Measurements from ENCODE around the gene PPARA. TPM values are rescaled to one million over a fixed set of nuclear protein-coding genes. Genes with fewer than 3 reads are reported as not detected.

The PPARA gene
- total RNA-seq, 1 donor from 2014 or later = 9.3 TPM

DNA sequence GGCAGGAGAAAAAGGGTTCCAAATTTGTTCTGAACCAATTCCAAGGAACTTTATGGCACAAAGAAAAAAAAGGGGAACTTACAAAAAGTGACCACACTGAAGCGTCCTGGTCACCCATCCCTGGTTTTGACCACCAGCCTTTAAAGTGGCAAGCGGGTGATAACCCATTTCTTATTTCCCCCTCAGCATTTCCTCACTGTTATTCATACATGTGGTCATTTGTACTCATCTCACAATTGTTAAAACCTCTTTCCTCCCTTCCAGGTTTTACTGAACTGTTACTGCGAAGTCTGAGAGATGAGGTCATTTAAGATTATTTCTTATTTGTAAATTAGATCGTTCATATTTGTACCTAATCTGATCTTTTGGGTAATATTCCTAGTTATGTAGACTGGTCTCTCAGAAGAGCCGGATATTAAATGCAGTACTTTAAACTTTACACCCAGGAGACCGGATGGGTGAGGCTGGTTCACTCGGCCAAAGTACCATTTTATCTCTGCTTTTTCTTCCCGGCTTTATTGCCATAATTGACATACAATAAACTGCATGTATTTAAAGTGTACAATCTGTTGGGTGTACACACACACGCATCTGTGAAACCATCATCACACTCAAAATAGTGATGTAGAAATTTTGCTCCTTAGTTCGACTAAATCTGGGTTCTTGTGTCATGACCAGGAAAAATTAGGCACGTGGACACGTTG lies 52.7 kb downstream of the PPARA start:
- no peaks in the 10 kb centered on the region for H3K27me3 ChIP-seq (ENCODE audit: control insufficient read depth, insufficient read depth, low read length)
- TF ChIP-seq, protein P1, sequence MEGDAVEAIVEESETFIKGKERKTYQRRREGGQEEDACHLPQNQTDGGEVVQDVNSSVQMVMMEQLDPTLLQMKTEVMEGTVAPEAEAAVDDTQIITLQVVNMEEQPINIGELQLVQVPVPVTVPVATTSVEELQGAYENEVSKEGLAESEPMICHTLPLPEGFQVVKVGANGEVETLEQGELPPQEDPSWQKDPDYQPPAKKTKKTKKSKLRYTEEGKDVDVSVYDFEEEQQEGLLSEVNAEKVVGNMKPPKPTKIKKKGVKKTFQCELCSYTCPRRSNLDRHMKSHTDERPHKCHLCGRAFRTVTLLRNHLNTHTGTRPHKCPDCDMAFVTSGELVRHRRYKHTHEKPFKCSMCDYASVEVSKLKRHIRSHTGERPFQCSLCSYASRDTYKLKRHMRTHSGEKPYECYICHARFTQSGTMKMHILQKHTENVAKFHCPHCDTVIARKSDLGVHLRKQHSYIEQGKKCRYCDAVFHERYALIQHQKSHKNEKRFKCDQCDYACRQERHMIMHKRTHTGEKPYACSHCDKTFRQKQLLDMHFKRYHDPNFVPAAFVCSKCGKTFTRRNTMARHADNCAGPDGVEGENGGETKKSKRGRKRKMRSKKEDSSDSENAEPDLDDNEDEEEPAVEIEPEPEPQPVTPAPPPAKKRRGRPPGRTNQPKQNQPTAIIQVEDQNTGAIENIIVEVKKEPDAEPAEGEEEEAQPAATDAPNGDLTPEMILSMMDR (IDR thresholded peaks at IDR 0.05; ENCODE audit: insufficient read depth, low read length, poor library complexity, severe bottlenecking) = no peak
- H3K4me3 ChIP-seq (ENCODE audit: low read depth, low read length) = no peak overlapping the region
- DNase-seq (ENCODE audit: low read depth) = no peak
- no peaks in the 10 kb centered on the region for H3K36me3 ChIP-seq (ENCODE audit: control insufficient read depth, insufficient read depth, low read length)

DNA sequence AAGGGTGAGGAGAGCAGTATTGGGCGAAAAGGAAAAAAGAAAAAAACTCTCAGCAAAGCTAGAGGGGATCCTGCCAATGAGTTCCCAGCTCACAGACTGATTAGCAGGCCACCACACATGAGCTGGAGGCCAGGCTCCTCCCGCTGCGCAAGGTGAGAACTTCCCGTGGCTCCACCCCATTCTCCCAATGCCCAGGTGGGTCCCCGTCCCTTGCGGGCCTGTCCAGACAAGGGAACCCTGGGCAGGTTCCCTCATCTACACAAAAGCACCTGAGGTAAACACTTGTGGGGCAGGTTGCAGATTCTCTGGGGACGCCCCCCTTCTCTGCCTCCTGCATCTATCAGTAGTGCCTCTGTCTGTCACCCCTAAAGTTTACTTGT lies 53.3 kb downstream of the PPARA start:
- Histone ChIP-seq H3K27me3 (ENCODE audit: control insufficient read depth, insufficient read depth, low read length) (no peaks in the 10 kb centered on the region), H3K4me3 (ENCODE audit: low read depth, low read length) (no peak overlapping the region), H3K36me3 (ENCODE audit: control insufficient read depth, insufficient read depth, low read length) (no peaks in the 10 kb centered on the region)
- TF ChIP-seq, protein P1 (IDR thresholded peaks at IDR 0.05; ENCODE audit: insufficient read depth, low read length, poor library complexity, severe bottlenecking) = no peak
- no peak for DNase-seq (ENCODE audit: low read depth)

DNA sequence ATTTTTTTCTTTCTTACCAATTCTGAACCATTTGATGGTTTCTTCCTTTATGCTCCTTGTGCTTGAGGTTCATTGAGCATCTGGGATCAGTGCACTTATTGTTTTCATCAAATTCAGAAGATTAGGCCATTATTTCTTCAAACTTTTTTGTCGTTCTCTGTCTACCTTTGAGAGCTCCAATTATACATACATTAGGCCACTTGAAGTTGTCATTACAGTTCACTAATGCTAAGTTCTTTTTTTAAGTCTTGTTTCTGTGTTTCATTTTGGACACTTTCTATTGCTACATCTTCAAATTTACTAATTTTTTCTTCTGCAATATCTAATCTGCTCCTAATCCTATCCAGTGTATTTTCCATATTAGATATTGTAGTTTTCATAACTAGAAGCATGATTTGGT lies 58.9 kb downstream of the PPARA start:
- H3K27me3 ChIP-seq (ENCODE audit: control insufficient read depth, insufficient read depth, low read length) = no peaks in the 10 kb centered on the region
- H3K36me3 ChIP-seq (ENCODE audit: control insufficient read depth, insufficient read depth, low read length) = no peaks in the 10 kb centered on the region
- TF ChIP-seq, protein P1 (IDR thresholded peaks at IDR 0.05; ENCODE audit: insufficient read depth, low read length, poor library complexity, severe bottlenecking) = no peak
- no peak overlapping the region for H3K4me3 ChIP-seq (ENCODE audit: low read depth, low read length)
- no peak for DNase-seq (ENCODE audit: low read depth)

DNA sequence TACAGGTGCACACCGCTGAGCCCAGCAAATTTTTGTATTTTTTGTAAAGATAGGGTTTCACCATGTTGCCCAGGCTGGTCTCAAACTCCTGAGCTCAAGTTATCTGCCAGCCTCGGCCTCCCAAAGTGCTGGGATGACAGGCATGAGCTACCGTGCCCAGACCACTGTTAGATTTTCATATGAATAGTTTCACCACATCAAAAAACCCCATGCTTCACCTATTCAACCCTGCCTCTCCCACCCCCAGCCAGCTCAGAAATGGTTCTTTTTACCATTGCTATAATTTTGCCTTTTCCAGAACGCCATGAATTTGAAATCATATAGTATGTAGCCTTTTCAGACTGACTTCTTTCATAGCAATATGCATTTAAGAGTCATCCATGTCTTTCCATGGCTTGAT lies 61.9 kb downstream of the PPARA start:
- DNase-seq (ENCODE audit: low read depth) = no peak
- Histone ChIP-seq H3K27me3 (ENCODE audit: control insufficient read depth, insufficient read depth, low read length) (no peaks in the 10 kb centered on the region), H3K4me3 (ENCODE audit: low read depth, low read length) (no peak overlapping the region), H3K36me3 (ENCODE audit: control insufficient read depth, insufficient read depth, low read length) (no peaks in the 10 kb centered on the region)
- TF ChIP-seq, protein P1 (IDR thresholded peaks at IDR 0.05; ENCODE audit: insufficient read depth, low read length, poor library complexity, severe bottlenecking) = no peak

DNA sequence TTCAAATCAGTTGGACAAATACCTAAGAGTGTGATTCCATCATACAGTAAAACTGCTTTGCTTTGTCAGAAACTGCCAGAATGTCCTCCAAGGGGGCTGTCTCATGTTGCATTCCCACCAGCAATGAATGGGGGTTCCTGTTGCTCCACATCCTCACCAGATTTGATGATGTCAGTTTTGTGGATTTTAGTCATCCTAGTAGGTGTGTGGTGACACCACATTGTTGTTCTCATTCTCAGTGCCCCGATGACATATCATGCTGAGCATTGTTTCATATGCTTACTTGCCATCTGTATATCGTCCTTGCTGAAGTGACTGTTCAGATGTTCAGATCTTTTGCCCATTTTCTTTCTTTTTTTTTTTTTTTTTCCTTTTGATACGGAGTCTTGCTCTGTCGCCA lies 62.7 kb downstream of the PPARA start:
- Histone ChIP-seq H3K27me3 (ENCODE audit: control insufficient read depth, insufficient read depth, low read length) (no peaks in the 10 kb centered on the region), H3K36me3 (ENCODE audit: control insufficient read depth, insufficient read depth, low read length) (no peaks in the 10 kb centered on the region), H3K4me3 (ENCODE audit: low read depth, low read length) (no peak overlapping the region)
- DNase-seq (ENCODE audit: low read depth) = no peak
- TF ChIP-seq, protein P1 (IDR thresholded peaks at IDR 0.05; ENCODE audit: insufficient read depth, low read length, poor library complexity, severe bottlenecking) = no peak

DNA sequence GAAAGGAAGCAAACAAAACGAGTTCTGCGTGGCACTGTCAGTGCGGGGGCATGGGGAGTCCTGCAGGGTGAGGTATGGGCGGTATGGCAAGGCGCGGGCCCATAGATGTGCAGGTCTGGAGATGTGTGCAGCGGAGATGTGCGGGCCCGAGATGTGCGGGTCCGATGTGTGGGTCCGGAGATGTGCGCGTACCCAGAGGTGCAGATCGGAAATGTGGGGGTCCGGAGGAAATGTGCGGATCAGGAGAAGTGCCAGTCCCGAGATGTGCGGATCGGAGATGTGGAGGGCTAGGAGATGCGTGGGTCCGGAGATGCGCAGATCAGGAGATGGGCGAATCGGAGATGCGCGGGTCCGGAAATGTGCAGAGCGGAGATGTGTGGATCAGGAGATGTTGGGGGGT lies 63.8 kb downstream of the PPARA start:
- H3K36me3 ChIP-seq (ENCODE audit: control insufficient read depth, insufficient read depth, low read length) = no peaks in the 10 kb centered on the region
- no peaks in the 10 kb centered on the region for H3K27me3 ChIP-seq (ENCODE audit: control insufficient read depth, insufficient read depth, low read length)
- no peak overlapping the region for H3K4me3 ChIP-seq (ENCODE audit: low read depth, low read length)
- TF ChIP-seq, protein P1 (IDR thresholded peaks at IDR 0.05; ENCODE audit: insufficient read depth, low read length, poor library complexity, severe bottlenecking) = no peak
- no peak for DNase-seq (ENCODE audit: low read depth)

Measured in kidney epithelial cell (primary cell).